ENCODE measurements around the gene COL5A1.

Gene COL5A1

DNA sequence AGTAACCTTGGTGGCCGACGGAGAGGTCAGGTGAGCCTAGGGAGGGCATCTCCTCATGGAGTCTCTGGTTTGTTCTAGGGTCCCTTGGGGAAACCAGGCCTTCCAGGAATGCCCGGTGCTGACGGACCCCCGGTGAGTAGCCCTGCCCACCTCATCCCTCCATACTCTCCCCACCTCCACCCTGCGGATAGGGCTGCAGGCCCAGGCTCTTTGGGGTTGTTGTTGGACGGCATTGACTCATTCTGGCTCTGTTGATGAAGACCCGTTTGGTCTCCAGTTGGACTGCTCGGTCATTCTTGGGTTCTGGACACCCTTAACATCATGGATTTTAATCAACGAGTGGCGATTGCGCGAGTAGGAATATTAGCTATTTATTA lies 126.7 kb downstream of the COL5A1 start:
- WGBS (ENCODE audit: insufficient coverage, insufficient read length), result no CpG with 5 or more reads among the region's 13 CpGs
- Histone ChIP-seq H3K4me3 (ENCODE audit: low read length) (no peak overlapping the region), H3K9me3 (ENCODE audit: control insufficient read depth, insufficient read depth, low read length) (no peaks in the 10 kb centered on the region), H3K4me1 (ENCODE audit: control insufficient read depth, insufficient read depth, low read length) (no peaks in the 10 kb centered on the region), H3K36me3 (ENCODE audit: control insufficient read depth, insufficient read depth, low read length) (no peaks in the 10 kb centered on the region), H3K27me3 (ENCODE audit: control insufficient read depth, insufficient read depth, low read length) (no peaks in the 10 kb centered on the region), H3K27ac (ENCODE audit: low read length) (no peak overlapping the region)
- DNase-seq (ENCODE audit: low read depth, low spot score), result no peak

- no peaks in the 10 kb centered on the region for H3K36me3 ChIP-seq (ENCODE audit: control insufficient read depth, insufficient read depth, low read length)
- no peak for DNase-seq (ENCODE audit: low read depth, low spot score)
- no peaks in the 10 kb centered on the region for H3K27me3 ChIP-seq (ENCODE audit: control insufficient read depth, insufficient read depth, low read length)
- H3K4me3 ChIP-seq (ENCODE audit: low read length), result no peak overlapping the region
- WGBS (ENCODE audit: insufficient coverage, insufficient read length), result no CpG with 5 or more reads among the region's 23 CpGs
- no peaks in the 10 kb centered on the region for H3K4me1 ChIP-seq (ENCODE audit: control insufficient read depth, insufficient read depth, low read length)
- H3K9me3 ChIP-seq (ENCODE audit: control insufficient read depth, insufficient read depth, low read length), result no peaks in the 10 kb centered on the region
- H3K27ac ChIP-seq (ENCODE audit: low read length), result no peak overlapping the region
Measured at GRCh38 chr9:134768709-134769351, 127.2 kb downstream of the COL5A1 start.

DNA sequence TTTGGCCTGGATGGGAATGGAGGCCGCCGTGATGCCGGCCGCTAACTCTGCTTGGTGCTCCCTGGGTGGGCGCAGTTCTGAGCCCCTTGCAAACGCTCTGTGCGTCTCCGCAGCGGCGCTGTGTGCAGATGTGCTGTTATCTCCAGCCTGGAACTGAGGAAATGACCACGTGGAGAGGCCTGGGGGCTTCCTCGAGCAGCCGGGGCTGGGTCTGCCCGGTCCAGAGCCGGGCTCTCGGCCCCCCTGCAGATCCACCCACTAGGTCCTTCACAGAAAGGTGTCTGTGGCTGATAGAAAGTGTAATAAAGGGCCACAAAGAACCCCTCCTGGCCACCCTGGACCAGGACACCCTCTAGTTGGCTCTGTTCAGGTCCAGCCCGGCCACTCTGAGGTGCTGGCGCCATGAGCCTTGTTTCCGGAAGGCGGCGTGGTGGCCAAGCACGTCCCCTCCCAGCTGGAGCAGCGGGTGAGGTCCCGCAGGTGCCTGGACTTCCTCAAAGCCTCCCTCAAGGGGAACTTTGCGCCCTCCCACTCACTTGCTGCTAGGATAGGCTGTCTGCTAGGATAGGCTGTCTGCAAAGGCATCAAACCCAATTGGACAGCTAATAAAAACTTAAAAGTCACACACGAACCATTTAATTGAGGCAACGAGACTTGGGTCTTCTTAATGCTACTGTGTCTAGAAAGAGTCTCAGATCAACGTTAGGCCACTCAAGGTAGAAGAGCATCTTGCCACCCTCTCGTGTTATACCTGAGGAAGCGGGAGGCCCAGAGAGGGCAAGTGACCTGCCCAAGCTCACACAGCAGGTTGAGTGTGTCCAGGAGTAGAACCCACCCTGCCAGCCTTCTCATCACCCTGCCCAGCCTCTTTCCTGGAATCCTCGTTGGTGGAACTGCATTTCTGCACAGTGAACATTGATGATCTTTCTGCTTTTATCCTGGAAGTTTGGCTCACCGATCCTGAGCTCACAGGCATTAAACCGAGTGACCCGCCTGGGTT lies 129.7 kb downstream of the COL5A1 start:
- DNase-seq (ENCODE audit: low read depth, low spot score), result no peak
- Histone ChIP-seq H3K4me1 (ENCODE audit: control insufficient read depth, insufficient read depth, low read length) (no peaks in the 10 kb centered on the region), H3K36me3 (ENCODE audit: control insufficient read depth, insufficient read depth, low read length) (no peaks in the 10 kb centered on the region), H3K27me3 (ENCODE audit: control insufficient read depth, insufficient read depth, low read length) (no peaks in the 10 kb centered on the region), H3K4me3 (ENCODE audit: low read length) (no peak overlapping the region), H3K9me3 (ENCODE audit: control insufficient read depth, insufficient read depth, low read length) (no peaks in the 10 kb centered on the region), H3K27ac (ENCODE audit: low read length) (no peak overlapping the region)
- no CpG with 5 or more reads among the region's 34 CpGs for WGBS (ENCODE audit: insufficient coverage, insufficient read length)

- H3K9me3 ChIP-seq (ENCODE audit: control insufficient read depth, insufficient read depth, low read length), result no peaks in the 10 kb centered on the region
- no peaks in the 10 kb centered on the region for H3K36me3 ChIP-seq (ENCODE audit: control insufficient read depth, insufficient read depth, low read length)
- no peak for DNase-seq (ENCODE audit: low read depth, low spot score)
- no peaks in the 10 kb centered on the region for H3K4me1 ChIP-seq (ENCODE audit: control insufficient read depth, insufficient read depth, low read length)
- no CpG with 5 or more reads among the region's 12 CpGs for WGBS (ENCODE audit: insufficient coverage, insufficient read length)
- H3K27me3 ChIP-seq (ENCODE audit: control insufficient read depth, insufficient read depth, low read length), result no peaks in the 10 kb centered on the region
- H3K4me3 ChIP-seq (ENCODE audit: low read length), result no peak overlapping the region
- H3K27ac ChIP-seq (ENCODE audit: low read length), result no peak overlapping the region
Measured at GRCh38 chr9:134772331-134772730, 130.7 kb downstream of the COL5A1 start.

DNA sequence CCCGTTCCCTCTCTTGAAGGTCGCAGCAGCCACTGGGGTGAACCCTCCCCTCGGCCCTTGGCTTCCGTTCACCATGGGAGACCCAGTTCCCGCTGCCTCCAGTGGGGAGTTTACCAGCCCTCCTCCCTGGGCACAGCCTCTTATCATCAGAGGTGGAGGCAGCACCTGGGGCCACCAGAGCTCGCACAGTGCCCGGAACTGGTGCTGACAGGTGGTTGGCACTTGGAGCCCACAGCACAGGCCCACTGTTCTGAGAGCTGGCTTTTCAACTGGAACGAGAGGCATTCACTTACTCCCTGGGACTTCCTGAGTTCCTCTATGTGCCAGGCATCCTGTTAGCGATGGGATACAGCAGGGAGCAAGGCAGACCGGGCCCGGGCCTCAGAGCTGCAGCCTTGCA lies 132.2 kb downstream of the COL5A1 start:
- Histone ChIP-seq H3K27ac (ENCODE audit: low read length) (no peak overlapping the region), H3K9me3 (ENCODE audit: control insufficient read depth, insufficient read depth, low read length) (no peaks in the 10 kb centered on the region), H3K4me1 (ENCODE audit: control insufficient read depth, insufficient read depth, low read length) (no peaks in the 10 kb centered on the region), H3K27me3 (ENCODE audit: control insufficient read depth, insufficient read depth, low read length) (no peaks in the 10 kb centered on the region), H3K4me3 (ENCODE audit: low read length) (no peak overlapping the region), H3K36me3 (ENCODE audit: control insufficient read depth, insufficient read depth, low read length) (no peaks in the 10 kb centered on the region)
- no CpG with 5 or more reads among the region's 11 CpGs for WGBS (ENCODE audit: insufficient coverage, insufficient read length)
- no peak for DNase-seq (ENCODE audit: low read depth, low spot score)

DNA sequence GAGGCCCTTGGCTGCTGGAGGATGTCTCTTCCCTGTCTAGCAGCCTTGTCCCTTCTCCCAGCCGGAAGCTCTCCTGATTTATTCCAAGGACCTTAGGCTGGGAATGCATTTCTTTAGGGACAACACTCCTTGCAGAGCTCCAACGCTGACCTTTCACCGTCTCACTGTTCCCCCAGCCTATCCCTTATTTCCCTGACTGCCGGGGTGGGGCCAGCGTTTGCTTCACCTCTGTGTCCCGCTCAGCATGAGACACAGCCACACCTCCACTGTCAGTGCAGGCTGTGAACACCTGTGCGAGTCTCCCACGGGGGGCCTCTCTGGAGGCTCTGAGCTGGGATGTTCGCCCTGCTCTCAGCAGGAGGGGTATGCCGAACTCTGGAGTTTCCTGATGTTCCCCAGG lies 132.8 kb downstream of the COL5A1 start:
- H3K9me3 ChIP-seq (ENCODE audit: control insufficient read depth, insufficient read depth, low read length), result no peaks in the 10 kb centered on the region
- no CpG with 5 or more reads among the region's 10 CpGs for WGBS (ENCODE audit: insufficient coverage, insufficient read length)
- DNase-seq (ENCODE audit: low read depth, low spot score), result no peak
- H3K4me3 ChIP-seq (ENCODE audit: low read length), result no peak overlapping the region
- no peaks in the 10 kb centered on the region for H3K36me3 ChIP-seq (ENCODE audit: control insufficient read depth, insufficient read depth, low read length)
- no peaks in the 10 kb centered on the region for H3K4me1 ChIP-seq (ENCODE audit: control insufficient read depth, insufficient read depth, low read length)
- no peak overlapping the region for H3K27ac ChIP-seq (ENCODE audit: low read length)
- H3K27me3 ChIP-seq (ENCODE audit: control insufficient read depth, insufficient read depth, low read length), result no peaks in the 10 kb centered on the region

DNA sequence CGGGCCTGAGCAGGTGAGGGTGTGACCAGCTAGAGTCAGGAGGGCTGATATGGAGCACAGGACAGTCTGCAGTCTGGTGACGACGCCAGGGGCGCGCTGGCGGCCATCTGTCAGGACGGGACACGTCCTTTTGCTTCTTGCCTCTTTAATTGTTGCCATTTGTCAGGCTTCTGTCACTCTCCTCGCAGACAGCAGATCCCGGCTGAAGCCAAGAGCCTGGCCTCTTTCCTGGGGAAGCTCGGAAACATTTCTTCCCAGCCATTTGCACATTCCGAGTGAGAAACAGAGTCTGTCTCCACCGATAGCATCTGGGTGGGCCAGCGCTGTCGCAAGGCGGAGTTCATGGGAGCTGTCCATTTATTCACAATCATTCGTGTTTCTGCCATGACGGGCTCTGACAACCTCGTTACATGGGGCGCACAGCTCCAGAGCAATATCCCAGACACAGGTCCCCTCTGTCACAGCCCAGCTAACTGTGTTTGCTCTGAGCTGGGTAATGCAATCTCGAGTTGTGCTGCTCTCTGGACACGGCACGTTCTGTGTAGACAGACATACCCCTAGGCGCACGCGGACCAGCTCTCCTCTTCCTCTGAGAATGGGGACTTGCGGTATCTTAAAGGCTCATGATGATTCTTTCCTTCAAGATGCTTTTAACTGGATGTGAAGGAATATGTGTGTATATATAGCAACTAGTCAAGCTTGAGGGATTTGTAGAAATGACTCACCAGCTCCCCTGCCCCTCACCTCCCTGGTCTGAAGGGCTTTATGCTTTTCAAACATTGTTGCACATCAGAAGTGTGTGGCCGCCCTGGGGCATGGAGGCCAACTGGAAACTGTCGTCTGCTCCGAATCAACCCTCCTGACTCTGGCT lies 133.7 kb downstream of the COL5A1 start:
- Histone ChIP-seq H3K4me1 (ENCODE audit: control insufficient read depth, insufficient read depth, low read length) (no peaks in the 10 kb centered on the region), H3K27ac (ENCODE audit: low read length) (no peak overlapping the region), H3K27me3 (ENCODE audit: control insufficient read depth, insufficient read depth, low read length) (no peaks in the 10 kb centered on the region), H3K9me3 (ENCODE audit: control insufficient read depth, insufficient read depth, low read length) (no peaks in the 10 kb centered on the region), H3K4me3 (ENCODE audit: low read length) (no peak overlapping the region), H3K36me3 (ENCODE audit: control insufficient read depth, insufficient read depth, low read length) (no peaks in the 10 kb centered on the region)
- no peak for DNase-seq (ENCODE audit: low read depth, low spot score)
- no CpG with 5 or more reads among the region's 30 CpGs for WGBS (ENCODE audit: insufficient coverage, insufficient read length)

- Histone ChIP-seq H3K27ac (ENCODE audit: low read length) (no peak overlapping the region), H3K4me3 (ENCODE audit: low read length) (no peak overlapping the region), H3K27me3 (ENCODE audit: control insufficient read depth, insufficient read depth, low read length) (no peaks in the 10 kb centered on the region), H3K4me1 (ENCODE audit: control insufficient read depth, insufficient read depth, low read length) (no peaks in the 10 kb centered on the region), H3K36me3 (ENCODE audit: control insufficient read depth, insufficient read depth, low read length) (no peaks in the 10 kb centered on the region), H3K9me3 (ENCODE audit: control insufficient read depth, insufficient read depth, low read length) (no peaks in the 10 kb centered on the region)
- DNase-seq (ENCODE audit: low read depth, low spot score), result no peak
- WGBS (ENCODE audit: insufficient coverage, insufficient read length), result no CpG with 5 or more reads among the region's 19 CpGs
Measured at GRCh38 chr9:134776080-134776796, 134.6 kb downstream of the COL5A1 start.

DNA sequence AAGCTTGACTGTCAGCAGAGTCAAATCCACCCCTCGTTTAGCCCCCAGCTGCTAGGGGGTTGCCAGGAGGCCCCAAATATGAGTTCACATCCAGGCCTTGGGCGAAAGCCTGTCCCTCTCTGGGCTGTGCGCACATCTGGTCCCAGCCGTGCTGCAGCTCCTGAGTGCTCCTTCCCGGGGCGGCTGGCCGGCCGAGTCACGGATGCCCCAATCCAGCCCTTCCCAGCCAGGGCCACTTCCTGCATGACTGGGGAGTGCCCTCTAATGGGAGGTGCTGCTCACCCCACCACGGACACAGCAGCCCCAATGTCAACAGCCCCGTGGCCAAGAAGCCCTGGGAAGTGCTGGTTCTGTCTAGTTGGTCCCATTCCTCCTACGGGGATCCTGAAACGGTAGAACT lies 135.6 kb downstream of the COL5A1 start:
- Histone ChIP-seq H3K27me3 (ENCODE audit: control insufficient read depth, insufficient read depth, low read length) (no peaks in the 10 kb centered on the region), H3K9me3 (ENCODE audit: control insufficient read depth, insufficient read depth, low read length) (no peaks in the 10 kb centered on the region), H3K4me1 (ENCODE audit: control insufficient read depth, insufficient read depth, low read length) (no peaks in the 10 kb centered on the region), H3K27ac (ENCODE audit: low read length) (no peak overlapping the region), H3K36me3 (ENCODE audit: control insufficient read depth, insufficient read depth, low read length) (no peaks in the 10 kb centered on the region), H3K4me3 (ENCODE audit: low read length) (no peak overlapping the region)
- DNase-seq (ENCODE audit: low read depth, low spot score), result no peak
- WGBS (ENCODE audit: insufficient coverage, insufficient read length), result no CpG with 5 or more reads among the region's 13 CpGs

DNA sequence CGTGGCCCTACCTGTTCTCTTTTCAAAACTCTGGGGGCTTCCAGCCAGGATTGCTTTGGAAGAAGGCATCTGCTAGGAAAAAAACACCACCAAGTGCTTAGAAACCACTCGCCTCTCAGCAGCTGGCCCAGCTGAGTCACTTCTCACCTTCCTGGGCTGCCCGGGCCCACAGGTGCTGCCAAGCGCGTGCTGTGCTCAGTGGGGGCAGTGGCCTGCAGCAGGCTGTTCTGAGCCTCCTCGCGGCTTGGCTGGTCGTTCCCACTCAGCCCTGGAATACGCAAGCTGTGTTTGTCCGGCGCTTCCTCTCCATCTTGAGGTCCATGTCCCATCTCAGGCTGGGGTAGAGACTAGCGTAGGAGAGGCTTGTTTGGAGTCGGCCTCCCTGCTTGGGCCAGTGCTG lies 136.6 kb downstream of the COL5A1 start:
- no peaks in the 10 kb centered on the region for H3K36me3 ChIP-seq (ENCODE audit: control insufficient read depth, insufficient read depth, low read length)
- no peak overlapping the region for H3K4me3 ChIP-seq (ENCODE audit: low read length)
- DNase-seq (ENCODE audit: low read depth, low spot score), result no peak
- WGBS (ENCODE audit: insufficient coverage, insufficient read length), result no CpG with 5 or more reads among the region's 13 CpGs
- no peaks in the 10 kb centered on the region for H3K9me3 ChIP-seq (ENCODE audit: control insufficient read depth, insufficient read depth, low read length)
- H3K27me3 ChIP-seq (ENCODE audit: control insufficient read depth, insufficient read depth, low read length), result no peaks in the 10 kb centered on the region
- no peak overlapping the region for H3K27ac ChIP-seq (ENCODE audit: low read length)
- no peaks in the 10 kb centered on the region for H3K4me1 ChIP-seq (ENCODE audit: control insufficient read depth, insufficient read depth, low read length)

Measured in iPS DF 6.9 (cell line).